Fibroblast of lung (primary cell): ENCODE measurements around the gene CASKIN2. TPM values are rescaled to one million over a fixed set of nuclear protein-coding genes. Genes with fewer than 3 reads are reported as not detected.

ENCODE experiments used
- DNase-seq, 2 donors: peaks; one replicate each; pipeline versions ENCODE4 v3.0.0 to v3.0.0-alpha.2; 2010; ENCODE audit warnings: low read depth in 2 of 2
- H2AFZ ChIP-seq: 2 replicates; pipeline ENCODE4 v1.5.1; 2012; ENCODE audit warnings: low read length, control low read depth, inconsistent platforms
- H3K27ac ChIP-seq: 2 replicates; pipeline ENCODE4 v1.5.1; 2011; ENCODE audit warnings: low read length, control low read depth; ENCODE audit not compliant: insufficient read depth
- H3K27me3 ChIP-seq: 2 replicates; pipeline ENCODE4 v1.5.1; 2011; ENCODE audit warnings: mild to moderate bottlenecking, low read length; ENCODE audit not compliant: control insufficient read depth, insufficient read depth
- H3K36me3 ChIP-seq: 2 replicates; pipeline ENCODE4 v1.5.1; 2011; ENCODE audit warnings: low read length; ENCODE audit not compliant: control insufficient read depth, insufficient read depth
- H3K4me1 ChIP-seq: 2 replicates; pipeline ENCODE4 v1.5.1; 2011; ENCODE audit warnings: low read length; ENCODE audit not compliant: control insufficient read depth, insufficient read depth; ENCODE audit errors: extremely low read depth
- H3K4me2 ChIP-seq: 2 replicates; pipeline ENCODE4 v1.5.1; 2011; ENCODE audit warnings: low read length, control low read depth; ENCODE audit not compliant: insufficient read depth; ENCODE audit errors: extremely low read depth
- H3K4me3 ChIP-seq, 4 experiments: fragments of 200-600 bp in 1 of 4; sonication (generic) in 1 of 4; replicated peaks in 1 of 4; 2 replicates each; pipeline ENCODE4 v1.5.1; 2011 to 2016; ENCODE audit warnings: low read length in 4 of 4, low read depth in 3 of 4, mild to moderate bottlenecking in 3 of 4, control low read depth in 2 of 4, inconsistent platforms in 1 of 4, mixed read lengths in 1 of 4; ENCODE audit not compliant: insufficient read depth in 1 of 4; ENCODE audit errors: control extremely low read depth in 1 of 4
- H3K79me2 ChIP-seq: 2 replicates; pipeline ENCODE4 v1.5.1; 2012; ENCODE audit warnings: mild to moderate bottlenecking, low read length, inconsistent platforms; ENCODE audit not compliant: control insufficient read depth, insufficient read depth
- H3K9ac ChIP-seq: 2 replicates; pipeline ENCODE4 v1.5.1; 2011; ENCODE audit warnings: mild to moderate bottlenecking, low read length, control low read depth; ENCODE audit not compliant: insufficient read depth
- H3K9me3 ChIP-seq: 2 replicates; pipeline ENCODE4 v1.5.1; 2012; ENCODE audit warnings: low read depth, low read length; ENCODE audit not compliant: control insufficient read depth, insufficient read depth
- H4K20me1 ChIP-seq: 2 replicates; pipeline ENCODE4 v1.5.1; 2011; ENCODE audit warnings: low read length; ENCODE audit not compliant: control insufficient read depth, insufficient read depth; ENCODE audit errors: extremely low read depth
- CTCF ChIP-seq, 2 donors: IDR thresholded peaks in 1 of 2; conservative IDR thresholded peaks in 1 of 2; 1 replicate in 1 of 2; 2 replicates in 1 of 2; pipeline ENCODE4 v1.5.1; 2011 to 2012; ENCODE audit warnings: low read length in 2 of 2, control low read depth in 1 of 2, inconsistent platforms in 1 of 2, low read depth in 1 of 2, mild to moderate bottlenecking in 1 of 2
- EZH2 ChIP-seq: IDR thresholded peaks from 2 replicates; pipeline ENCODE4 v1.5.1; 2012; ENCODE audit warnings: low read length, control low read depth, mild to moderate bottlenecking; ENCODE audit errors: missing control alignments
- polyA plus RNA-seq, 2 donors: library from polyadenylated mRNA; depleted of rRNA in 1 of 2; stranded (reverse) in 1 of 2; unstranded in 1 of 2; fragments of >200 nt; gene quantifications; 2 replicates each; pipeline ENCODE4 v1.2.1, GENCODE V29; 2011 to 2012; ENCODE audit warnings: missing spikeins in 1 of 2
- total RNA-seq: library from RNA; depleted of rRNA; stranded (reverse); fragments of >200 nt; gene quantifications from 2 replicates; pipeline ENCODE4 v1.2.1, GENCODE V29; 2014

Gene CASKIN2
- total and polyA plus RNA-seq, 2 donors (not counting 1 experiment from before 2014, with no cell fraction given), result 3.4 to 8.3 TPM

- TF ChIP-seq CTCF (conservative IDR thresholded peaks at IDR 0.05 in 1 of 2, IDR thresholded peaks at IDR 0.05 in 1 of 2; ENCODE audit: low read depth in 1 of 2, low read length in 2 of 2), result no peak
- TF ChIP-seq EZH2, result no peak
- Histone ChIP-seq H3K4me2 (no peak overlapping the region), H3K27ac (no peak overlapping the region), H3K9ac (no peak overlapping the region), H3K4me3 (no peak overlapping the region), H3K4me1 (no peaks in the 10 kb centered on the region), H3K27me3 (no peaks in the 10 kb centered on the region), H2AFZ (no peak overlapping the region), H3K36me3 (peaks cover 15% of the 10 kb centered on the region), H4K20me1 (no peaks in the 10 kb centered on the region), H3K9me3 (no peaks in the 10 kb centered on the region), H3K79me2 (no peaks in the 10 kb centered on the region)
- no peak for DNase-seq
These were observed 14.7 kb downstream of the CASKIN2 start for GRCh38 chr17:75500419-75501216.

- no peak overlapping the region for H3K4me2 ChIP-seq
- no peaks in the 10 kb centered on the region for H3K27me3 ChIP-seq
- no peaks in the 10 kb centered on the region for H3K4me1 ChIP-seq
- H3K9me3 ChIP-seq, result no peaks in the 10 kb centered on the region
- no peak overlapping the region for H2AFZ ChIP-seq
- DNase-seq, result no peak
- no peaks in the 10 kb centered on the region for H3K79me2 ChIP-seq
- H3K36me3 ChIP-seq, result peaks cover 12% of the 10 kb centered on the region
- no peak overlapping the region for H3K4me3 ChIP-seq
- no peaks in the 10 kb centered on the region for H4K20me1 ChIP-seq
- no peak overlapping the region for H3K27ac ChIP-seq
- no peak overlapping the region for H3K9ac ChIP-seq
- no peak for TF ChIP-seq EZH2
- TF ChIP-seq CTCF (conservative IDR thresholded peaks at IDR 0.05 in 1 of 2, IDR thresholded peaks at IDR 0.05 in 1 of 2; ENCODE audit: low read depth in 1 of 2, low read length in 2 of 2), result no peak
These were observed 15.9 kb downstream of the CASKIN2 start for GRCh38 chr17:75499313-75500022.

GRCh38 chr17:75498726-75499213 is 16.6 kb downstream of the CASKIN2 start:
- no peaks in the 10 kb centered on the region for H3K9me3 ChIP-seq
- H3K79me2 ChIP-seq, result no peaks in the 10 kb centered on the region
- no peak overlapping the region for H3K27ac ChIP-seq
- no peak overlapping the region for H3K4me3 ChIP-seq
- H3K36me3 ChIP-seq, result peaks cover 12% of the 10 kb centered on the region
- H3K4me2 ChIP-seq, result no peak overlapping the region
- H3K27me3 ChIP-seq, result no peaks in the 10 kb centered on the region
- no peaks in the 10 kb centered on the region for H3K4me1 ChIP-seq
- no peak for DNase-seq
- no peak overlapping the region for H3K9ac ChIP-seq
- no peak overlapping the region for H2AFZ ChIP-seq
- H4K20me1 ChIP-seq, result no peaks in the 10 kb centered on the region
- TF ChIP-seq EZH2 (no peak), CTCF (conservative IDR thresholded peaks at IDR 0.05 in 1 of 2, IDR thresholded peaks at IDR 0.05 in 1 of 2; ENCODE audit: low read depth in 1 of 2, low read length in 2 of 2) (no peak)
